GM18517 (cell line): ENCODE results near the gene SUSD1.
A peak's percentile ranks its signal among the peaks of the same experiment; 100 is the strongest.

ENCODE experiments used
- ATAC-seq: cut with Tn5 transposase; IDR thresholded peaks from one replicate; pipeline ENCODE4 v1.9.1; 2021; ENCODE audit warnings: mild to moderate bottlenecking, moderate library complexity; ENCODE audit not compliant: unreplicated experiment

SUSD1 gene

DNA sequence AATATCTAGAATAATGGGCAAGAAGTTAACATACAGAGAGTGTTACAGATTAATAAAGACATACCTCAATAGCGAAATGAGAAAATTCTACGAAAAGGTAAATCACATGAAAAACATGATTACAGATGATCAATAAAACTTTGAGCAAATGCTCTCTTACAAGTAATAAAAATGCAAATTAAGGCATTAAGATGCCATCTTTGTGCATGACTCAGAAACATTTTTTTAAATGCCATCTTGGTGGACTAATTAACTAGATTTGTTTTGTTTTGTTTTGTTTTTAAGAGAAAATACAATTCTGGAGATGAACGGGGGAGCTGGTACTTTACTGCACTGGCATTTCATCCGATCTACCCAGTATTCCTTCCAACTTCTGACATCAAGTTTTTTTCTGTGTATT lies 130.2 kb downstream of the SUSD1 start:
- ATAC-seq, result no peak

- ATAC-seq, result no peak
Measured at GRCh38 chr9:112044186-112044585, 130.9 kb downstream of the SUSD1 start.

GRCh38 chr9:112043423-112043822 lies 131.7 kb downstream of the SUSD1 start:
- ATAC-seq, result no peak

DNA sequence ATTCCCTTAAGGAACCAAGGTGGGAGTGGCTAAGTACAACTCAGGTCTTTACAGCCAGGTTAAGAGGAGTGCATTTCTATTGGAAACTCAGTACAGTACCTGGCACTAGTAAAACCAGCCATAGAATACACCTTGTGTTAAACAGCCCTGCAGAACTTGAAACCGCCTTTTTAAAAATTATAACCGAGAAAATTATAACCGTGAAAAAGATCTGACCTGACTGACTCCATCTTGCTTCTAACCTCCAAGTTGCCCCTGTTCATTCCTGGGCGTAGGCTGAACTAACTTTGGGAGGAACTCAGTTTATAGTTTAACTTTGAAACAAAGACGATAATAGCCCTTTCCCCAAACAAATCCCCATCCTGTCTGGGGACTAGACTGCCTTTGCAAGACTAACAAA lies 132.3 kb downstream of the SUSD1 start:
- no peak for ATAC-seq

- no peak for ATAC-seq
Measured at GRCh38 chr9:112042244-112042638, 132.9 kb downstream of the SUSD1 start.

GRCh38 chr9:112041536-112042243 lies 133.4 kb downstream of the SUSD1 start:
- ATAC-seq, result no peak

- no peak for ATAC-seq
Measured at GRCh38 chr9:112041199-112041535, 133.9 kb downstream of the SUSD1 start.

- no peak for ATAC-seq
Measured at GRCh38 chr9:112038017-112038408, 137.1 kb downstream of the SUSD1 start.

DNA sequence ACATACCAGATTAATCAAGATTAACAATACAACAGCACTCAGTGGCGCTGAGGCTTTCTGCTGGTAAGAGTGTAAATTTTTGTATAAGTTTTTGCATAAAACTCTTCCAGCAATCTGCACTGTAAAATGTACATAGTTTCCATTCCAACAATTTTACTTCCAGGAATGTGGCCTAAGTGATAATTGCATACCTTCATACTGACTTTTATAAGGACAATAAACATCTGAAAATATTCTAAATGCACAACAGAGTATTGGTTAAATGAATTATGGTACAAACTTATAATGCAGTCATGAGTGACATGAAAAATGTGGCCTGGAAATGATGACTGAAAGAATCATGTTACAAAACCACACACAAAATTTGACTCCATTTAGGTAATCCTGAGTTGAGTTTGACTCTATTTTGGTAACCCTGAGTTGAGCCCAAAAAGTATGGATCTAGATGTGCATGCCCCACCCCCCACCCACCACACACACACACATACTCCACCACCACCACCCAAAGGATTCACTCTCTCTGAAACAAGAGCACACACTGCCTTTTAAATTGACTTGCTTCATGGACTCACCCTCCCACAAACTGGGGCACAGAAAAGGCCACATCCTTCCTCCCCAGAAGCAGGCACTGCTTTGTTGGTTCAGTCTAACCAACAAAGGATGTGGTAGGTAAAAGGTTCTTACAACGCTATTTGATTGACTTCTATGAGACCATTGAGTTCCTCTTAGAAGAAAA lies 137.6 kb downstream of the SUSD1 start:
- peak; percentile 39 for ATAC-seq

DNA sequence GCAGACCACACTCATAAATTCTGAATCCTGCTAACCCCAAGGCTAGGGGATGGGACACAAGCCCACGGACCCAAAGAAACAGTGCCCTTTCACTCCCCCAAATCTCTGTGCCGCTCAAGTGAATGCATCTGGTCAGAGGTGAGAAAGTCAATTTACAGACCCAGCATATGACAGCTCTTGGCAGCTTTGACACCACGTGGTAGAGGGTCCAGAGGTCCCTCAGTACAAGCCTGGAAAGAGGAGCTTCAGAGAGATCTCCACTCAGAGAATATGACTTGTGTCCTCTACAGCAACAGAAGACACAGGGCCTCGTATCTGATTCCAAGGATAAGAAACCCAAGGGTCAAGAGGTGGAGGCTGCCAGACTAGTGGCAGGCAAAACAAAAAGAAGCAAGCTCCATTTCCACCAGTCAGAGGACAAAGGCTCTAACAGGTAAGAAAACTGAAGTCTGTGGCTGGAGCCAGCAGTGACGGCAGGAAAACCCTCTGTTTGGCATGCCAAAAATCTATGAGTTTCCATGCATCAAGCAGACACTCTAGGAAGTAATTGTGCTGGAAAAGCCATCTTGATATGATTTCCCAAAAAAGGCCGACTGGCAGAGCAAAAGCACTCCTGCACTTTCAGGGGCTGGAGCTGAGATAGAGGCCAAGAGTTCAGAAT lies 139.8 kb downstream of the SUSD1 start:
- no peak for ATAC-seq

- ATAC-seq, result no peak
Measured at GRCh38 chr9:112034216-112034611, 140.9 kb downstream of the SUSD1 start.

DNA sequence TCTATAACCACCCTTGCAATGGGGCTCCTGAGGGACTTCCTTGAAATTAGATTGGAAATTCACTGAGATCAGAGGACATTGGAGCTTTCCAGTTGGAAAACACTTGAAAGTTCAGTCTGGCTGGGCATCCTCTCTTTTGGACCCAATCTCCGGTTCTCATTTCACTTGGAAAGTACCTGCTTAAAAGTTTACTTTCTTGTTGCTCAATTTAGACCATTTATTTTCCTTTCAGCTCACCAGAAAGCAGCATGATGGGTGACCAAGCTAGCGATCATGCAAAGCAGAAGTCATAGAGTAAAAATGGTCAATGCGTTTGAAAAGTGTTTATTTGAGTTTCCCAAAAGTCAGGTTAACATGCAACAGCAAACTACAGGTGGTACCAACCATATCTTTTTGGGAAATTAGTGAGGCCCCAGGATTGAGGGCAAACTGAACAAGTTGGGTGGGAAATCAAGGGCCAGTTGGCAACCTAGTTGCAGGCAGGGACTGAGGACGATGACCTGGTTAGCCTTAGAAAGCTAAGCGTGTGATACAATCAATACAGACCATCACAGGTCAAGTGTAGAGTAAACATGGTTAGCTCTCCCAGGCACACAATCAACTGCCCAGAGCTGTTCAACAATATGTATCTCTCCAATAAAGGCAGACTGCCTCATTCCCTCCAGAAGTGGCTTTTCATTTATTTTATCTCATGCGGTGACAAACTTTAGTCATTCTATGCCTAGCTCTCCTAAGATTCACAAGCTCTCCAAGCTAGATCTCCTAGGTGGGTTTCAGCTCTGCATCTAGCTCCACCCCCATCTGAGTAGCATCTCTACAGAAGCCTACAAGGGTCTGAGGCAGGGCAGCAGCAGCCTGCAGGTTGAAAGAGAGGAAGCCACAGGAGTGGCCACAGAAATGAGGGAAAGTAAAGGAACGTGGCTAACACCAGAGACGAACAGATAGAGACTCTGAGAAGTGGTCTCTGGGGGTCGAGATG lies 141.6 kb downstream of the SUSD1 start:
- no peak for ATAC-seq

GRCh38 chr9:112032743-112033142 lies 142.4 kb downstream of the SUSD1 start:
- no peak for ATAC-seq

DNA sequence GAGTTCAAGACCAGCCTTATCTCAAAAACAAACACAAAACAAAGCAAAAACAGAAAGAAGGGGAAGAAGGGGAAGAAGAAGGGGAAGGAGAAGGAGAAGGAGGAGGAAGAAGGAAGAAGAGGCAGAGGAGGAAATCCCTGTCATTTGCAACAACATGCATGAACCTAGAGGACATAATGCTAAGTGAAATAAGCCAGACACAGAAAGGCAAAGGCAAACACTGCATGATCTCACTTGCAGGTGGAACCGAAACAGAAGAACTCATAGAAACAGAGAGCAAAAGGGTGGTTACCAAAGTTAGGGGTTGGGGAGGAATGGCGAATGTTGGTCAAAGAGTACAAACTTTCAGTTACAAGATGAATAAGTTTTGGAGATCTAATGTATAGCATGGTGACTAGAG lies 143.1 kb downstream of the SUSD1 start:
- peak; percentile 54 for ATAC-seq

- ATAC-seq, result no peak
Measured at GRCh38 chr9:112031400-112031799, 143.7 kb downstream of the SUSD1 start.

DNA sequence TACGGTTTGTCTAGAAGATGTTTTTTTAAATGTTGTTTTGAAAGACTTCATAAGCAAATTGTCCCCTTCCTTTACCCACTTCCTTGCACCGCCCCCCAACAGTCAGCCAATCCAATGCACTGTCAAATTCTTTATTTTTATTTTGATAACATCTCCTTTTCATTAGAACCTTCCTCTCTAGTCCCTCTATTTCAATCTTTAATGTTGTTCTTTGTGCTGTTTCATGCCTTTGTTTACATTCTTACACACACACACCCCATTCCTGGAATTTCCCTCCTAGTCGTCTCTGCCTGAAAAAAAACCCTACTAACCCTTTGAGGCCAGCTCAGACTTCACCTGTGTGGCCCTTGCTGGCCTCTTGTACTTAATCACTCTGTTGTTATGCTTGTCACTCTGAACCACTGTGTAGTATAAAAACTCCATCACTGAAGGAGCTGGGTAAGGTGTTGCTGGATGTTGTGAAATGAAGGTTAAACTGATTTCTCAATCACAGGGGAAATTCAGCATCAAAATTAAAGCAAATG lies 145.1 kb downstream of the SUSD1 start:
- no peak for ATAC-seq

GRCh38 chr9:112028242-112029221 lies 146.6 kb downstream of the SUSD1 start:
- ATAC-seq, result peak; percentile 47

GRCh38 chr9:112025850-112026249 lies 149.2 kb downstream of the SUSD1 start:
- no peak for ATAC-seq

DNA sequence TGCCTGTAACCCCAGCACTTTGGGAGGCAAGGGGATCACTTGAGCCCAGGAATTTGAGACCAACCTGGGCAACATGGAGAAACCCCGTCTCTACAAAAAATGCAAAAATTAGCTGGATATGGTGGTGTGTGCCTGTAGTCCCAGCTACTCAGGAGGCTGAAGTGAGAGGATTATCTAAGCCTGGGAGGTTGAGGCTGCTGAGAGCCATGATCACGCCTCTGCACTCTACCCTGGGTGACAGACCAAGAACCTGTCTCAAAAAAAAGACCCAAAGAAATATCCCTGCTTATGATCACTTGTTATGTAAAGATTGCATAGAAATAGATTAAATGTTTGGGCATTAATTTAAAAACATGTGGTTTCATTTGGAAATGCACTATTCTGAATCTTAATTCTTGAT lies 153.4 kb downstream of the SUSD1 start:
- no peak for ATAC-seq
